Stomach (tissue), 4 donors: ENCODE results near the gene TECTB.

Experiments
- POLR2A ChIP-seq, 4 donors: fragments of 450-650 bp; IDR thresholded peaks; one replicate each; pipeline ENCODE4 v1.6.1; 2016; ENCODE audit warnings: antibody characterized with exemption in 4 of 4, control low read depth in 2 of 4, mild to moderate bottlenecking in 1 of 4, moderate library complexity in 1 of 4
- TF ChIP-seq, protein P1 (sequence below), 7 experiments: fragments of 450-650 bp in 4 of 7; fragments of 200-600 bp in 3 of 7; sonication (generic) in 3 of 7; IDR thresholded peaks; one replicate each; pipeline ENCODE4 v1.5.1; 2016 to 2019; ENCODE audit warnings: antibody characterized with exemption in 7 of 7, control low read depth in 2 of 7, mild to moderate bottlenecking in 1 of 7

DNA sequence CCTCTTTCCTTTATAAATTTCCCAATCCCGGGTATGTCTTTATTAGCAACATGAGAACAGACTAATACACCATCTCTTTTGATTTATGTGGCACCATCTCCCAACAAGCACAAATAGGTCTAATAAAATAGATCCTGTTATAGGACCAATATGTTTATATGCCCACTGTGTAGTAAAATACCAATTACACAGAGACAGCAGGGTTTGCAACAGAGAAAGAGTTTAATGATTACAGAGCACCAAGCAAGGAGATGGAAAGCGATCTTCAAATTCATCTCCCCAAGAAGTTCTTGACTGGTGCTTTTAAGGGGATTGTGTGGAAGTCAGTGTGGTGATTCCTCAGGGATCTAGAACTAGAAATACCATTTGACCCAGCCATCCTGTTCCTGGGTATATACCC, 33.5 kb upstream of the TECTB start:
- no peak for TF ChIP-seq POLR2A (IDR thresholded peaks at IDR 0.05)
- TF ChIP-seq, protein P1, sequence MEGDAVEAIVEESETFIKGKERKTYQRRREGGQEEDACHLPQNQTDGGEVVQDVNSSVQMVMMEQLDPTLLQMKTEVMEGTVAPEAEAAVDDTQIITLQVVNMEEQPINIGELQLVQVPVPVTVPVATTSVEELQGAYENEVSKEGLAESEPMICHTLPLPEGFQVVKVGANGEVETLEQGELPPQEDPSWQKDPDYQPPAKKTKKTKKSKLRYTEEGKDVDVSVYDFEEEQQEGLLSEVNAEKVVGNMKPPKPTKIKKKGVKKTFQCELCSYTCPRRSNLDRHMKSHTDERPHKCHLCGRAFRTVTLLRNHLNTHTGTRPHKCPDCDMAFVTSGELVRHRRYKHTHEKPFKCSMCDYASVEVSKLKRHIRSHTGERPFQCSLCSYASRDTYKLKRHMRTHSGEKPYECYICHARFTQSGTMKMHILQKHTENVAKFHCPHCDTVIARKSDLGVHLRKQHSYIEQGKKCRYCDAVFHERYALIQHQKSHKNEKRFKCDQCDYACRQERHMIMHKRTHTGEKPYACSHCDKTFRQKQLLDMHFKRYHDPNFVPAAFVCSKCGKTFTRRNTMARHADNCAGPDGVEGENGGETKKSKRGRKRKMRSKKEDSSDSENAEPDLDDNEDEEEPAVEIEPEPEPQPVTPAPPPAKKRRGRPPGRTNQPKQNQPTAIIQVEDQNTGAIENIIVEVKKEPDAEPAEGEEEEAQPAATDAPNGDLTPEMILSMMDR (IDR thresholded peaks at IDR 0.05) = no peak
